NCI-H2081 treated with DMSO at 0.1 percent for 48 hours (cell line): ENCODE measurements around the gene SMYD3.

ENCODE experiments used
- DNase-seq: peaks from one replicate; lab custom pipeline; 2025; lab: John Stamatoyannopoulos, UW

Gene SMYD3

DNA sequence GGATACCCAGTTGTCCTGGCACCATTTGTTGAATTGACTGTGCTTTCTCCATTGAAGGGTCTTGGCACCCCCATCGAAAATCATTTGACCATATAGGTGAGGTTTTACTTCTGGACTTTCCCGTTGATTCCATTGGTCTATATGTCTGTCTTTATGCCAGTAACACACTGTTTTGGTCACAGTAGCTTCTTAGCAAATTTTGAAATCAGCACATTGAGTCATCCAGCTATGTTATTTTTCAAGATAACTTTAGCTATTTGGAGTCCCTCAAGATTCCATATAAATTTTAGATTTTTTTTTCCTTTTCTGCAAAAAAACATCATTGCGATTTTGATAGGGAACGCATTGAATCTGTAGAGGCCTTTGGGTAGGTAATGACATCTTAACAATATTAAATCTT, 235.6 kb downstream of the SMYD3 start:
- no peak for DNase-seq

DNA sequence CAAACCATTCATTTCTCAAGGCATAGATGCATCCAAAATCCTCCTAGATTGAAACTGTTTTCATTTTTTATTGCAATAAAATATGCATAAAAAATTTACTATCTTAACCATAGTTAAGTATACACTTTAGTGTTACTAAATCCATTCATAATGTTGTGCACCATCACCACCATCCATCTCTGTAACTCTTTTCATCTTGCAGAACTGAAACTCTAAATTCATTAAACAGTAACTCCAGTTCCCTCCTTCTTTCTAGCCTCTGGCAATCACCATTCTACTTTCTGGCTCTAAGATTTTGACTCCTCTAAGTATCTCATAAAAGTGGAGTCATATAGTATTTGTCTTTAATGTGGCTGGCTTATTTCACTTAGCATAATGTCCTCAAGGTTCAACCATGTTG, 236.8 kb downstream of the SMYD3 start:
- no peak for DNase-seq

DNA sequence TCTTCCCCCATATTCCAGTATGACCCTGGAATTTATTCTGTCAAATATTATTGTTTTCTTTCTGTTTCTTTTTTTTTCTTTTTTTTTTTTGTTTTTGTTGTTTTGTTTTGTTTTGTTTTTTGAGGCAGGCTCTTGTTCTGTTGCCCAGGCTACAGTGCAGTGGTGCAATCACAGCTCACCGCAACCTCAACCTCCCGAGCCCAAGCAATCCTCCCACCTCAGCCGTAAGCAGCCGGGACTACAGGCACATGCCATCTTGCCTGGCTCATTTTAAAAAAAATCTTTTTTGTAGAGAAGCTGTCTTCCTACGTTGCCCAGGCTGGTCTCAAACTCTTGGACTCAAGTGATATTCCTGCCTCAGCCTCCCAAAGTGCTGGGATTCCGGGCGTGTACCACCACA, 237.6 kb downstream of the SMYD3 start:
- DNase-seq, result no peak

DNA sequence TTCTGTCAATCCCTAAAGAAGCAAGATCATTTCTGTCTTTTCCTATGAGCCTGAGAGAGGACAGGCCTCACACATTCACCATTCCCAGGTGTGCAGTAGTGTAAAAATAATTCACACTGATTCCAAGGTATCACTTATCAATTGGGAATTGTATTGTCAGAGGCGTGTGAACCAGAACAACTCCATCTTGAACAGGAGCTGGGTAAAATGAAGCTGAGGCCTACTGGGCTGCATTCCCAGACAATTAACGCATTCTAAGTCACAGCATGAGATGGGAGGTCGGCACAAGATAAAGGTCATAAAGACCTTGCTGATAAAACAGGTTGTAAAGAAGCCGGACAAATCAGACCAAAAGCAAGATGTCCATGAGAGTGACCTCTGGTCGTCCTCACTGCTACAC, 239.2 kb downstream of the SMYD3 start:
- no peak for DNase-seq

DNA sequence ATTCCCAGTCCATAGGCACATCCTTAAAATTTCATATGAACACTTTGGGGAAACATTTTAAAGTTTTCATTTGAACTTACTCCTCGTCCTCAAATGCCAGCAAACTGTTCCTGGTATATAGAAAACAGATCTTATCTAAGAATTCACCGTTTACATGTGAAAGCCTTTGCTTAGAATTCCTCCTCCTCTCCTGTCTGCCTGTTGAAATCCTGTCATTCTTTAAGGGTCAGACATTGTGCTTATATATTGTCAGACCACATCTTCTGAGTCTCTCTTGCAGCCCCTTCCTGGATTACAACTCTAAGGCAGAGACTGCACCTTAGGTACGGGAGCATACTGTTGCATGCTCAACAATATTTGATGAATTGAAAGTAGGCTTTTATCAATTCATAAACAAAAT, 239.7 kb downstream of the SMYD3 start:
- no peak for DNase-seq

DNA sequence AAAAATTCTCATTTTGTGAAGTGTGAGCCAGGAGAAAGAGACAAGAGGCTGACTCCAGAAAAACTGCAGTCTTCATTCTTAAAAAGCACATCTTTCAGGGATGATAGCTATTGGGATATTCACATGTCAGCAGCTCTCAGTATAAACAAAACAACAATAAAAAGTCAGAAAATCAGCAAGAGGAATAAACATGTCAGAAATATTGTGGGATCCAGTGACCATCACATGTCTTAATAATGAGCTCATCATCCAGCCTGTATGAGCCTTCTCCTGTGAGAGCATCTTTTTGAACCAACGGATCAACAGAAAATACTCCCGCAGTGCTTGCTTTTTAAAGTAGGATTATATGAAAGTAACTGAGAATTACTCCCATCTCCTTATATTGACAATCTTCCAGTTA, 241.6 kb downstream of the SMYD3 start:
- DNase-seq, result no peak

DNA sequence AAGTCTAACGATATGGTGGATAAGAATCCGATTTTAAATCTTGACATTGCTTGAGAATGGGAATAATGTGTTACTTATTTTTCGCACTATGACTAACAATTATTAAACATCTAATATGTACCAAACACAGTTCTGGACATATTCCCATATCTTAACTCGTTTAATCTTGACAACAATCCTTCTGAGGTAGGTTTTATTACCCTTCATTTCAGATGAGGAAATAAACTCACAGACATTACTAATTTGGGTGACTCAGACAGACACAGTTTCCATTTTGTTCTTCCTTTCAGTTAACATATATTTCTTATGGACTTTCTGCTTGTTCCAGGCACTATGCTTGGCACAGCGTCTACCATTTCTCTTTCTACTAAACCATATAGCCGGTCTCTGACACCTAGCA, 244.8 kb downstream of the SMYD3 start:
- no peak for DNase-seq

DNA sequence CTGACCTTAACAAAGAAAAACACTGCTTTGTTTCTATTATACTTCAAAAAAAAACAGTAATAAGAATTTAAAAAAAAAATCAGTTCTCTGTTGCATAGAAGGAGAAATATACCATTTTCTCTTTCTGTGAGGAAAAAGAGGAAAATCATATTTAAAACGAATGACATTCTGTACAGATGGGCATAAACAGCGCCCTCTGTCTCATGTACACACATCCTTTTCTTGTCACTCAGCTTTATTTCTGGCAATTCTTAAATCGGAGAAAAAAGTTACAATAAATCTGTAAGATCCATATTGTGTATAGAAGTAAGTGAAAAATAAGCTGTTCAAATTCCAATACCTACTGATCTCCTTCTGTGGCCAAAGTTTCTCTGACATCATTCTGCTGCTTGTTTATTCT, 245.4 kb downstream of the SMYD3 start:
- DNase-seq, result no peak

DNA sequence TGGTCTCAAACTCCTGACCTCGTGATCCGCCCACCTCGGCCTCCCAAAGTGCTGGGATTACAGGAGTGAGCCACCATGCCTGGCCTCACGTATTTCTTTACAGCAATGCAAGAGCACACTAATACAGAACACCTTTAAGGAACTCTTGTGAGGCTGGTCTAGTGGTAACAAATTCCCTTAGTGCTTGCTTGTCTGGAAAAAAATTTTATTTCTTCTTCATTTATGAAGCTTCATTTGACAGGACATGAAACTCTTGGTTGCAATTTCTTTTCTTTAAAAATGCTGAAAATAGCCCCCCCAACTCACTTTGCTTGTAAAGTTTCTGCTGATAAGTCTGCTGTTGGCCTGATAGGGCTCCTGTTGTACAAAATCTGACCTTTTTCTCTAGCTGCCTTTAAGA, 248.8 kb downstream of the SMYD3 start:
- DNase-seq, result no peak

DNA sequence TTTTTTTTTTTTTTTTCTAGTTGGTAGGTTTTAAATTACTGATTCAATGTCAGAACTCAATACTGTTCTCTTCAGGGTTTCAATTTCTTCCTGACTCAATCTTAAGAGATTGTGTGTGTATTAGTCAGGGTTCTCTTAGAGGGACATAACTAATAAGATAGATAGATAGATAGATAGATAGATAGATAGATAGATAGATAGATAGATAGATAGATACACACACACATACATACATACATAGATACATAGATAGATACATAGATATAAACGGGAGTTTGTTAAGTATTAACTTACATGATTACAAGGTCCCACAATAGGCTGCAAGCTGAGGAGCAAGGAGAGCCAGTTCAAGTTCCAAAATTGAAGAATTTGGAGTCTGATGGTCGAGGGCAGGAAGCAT, 251.3 kb downstream of the SMYD3 start:
- DNase-seq, result no peak

DNA sequence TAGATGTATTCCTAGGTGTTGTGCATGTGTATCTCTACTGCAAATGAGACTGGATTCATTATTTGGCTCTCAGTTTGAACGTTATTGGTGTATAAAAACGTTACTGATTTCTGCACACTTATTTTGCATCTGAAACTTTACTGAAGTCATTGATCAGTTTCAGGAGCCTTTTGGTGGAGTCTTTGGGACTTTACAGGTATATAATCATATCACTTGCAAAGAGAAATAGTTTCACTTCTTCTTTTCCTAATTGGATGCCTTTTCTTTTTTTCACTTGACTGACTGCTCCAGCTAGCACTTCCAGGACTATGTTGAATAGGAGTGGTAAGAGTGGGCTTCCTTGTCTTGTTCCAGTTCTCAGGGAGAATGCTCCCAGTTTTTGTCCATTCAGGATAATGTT, 252.2 kb downstream of the SMYD3 start:
- DNase-seq, result no peak

DNA sequence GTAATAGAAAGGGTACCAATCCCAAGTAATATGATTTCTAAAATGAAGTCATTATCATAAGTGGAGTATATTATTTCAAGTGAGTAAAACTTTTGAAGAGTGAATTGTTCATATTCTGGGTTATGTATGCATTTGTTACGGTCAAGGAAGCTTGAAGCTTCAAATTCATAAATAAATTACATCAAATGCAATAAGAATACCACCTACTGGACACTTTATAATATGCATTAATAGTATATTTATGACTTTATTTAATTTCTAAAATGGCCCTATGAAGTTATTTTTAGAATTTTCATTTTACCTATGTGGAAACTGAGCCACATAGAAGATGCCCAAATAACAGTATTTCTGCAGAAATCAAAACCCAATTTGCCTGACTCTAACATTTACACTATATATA, 260.6 kb downstream of the SMYD3 start:
- DNase-seq, result no peak

DNA sequence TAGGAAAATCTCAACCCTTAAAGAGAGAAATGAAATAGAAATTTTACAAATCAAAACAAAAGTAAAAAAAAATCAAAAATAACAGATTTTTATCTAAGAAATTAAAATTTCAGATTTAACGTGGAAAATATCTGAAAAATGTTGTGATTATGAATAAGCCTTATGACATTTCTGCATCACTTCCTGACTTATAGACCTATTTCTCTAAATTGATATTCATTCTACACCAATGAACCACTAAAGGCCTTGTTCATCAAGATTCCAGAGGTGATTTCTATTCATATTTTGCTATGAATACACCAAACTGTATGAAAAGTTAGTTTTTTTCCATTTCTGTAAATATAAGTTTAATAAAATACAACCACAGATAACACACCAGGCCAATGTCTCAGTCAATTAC, 261.5 kb downstream of the SMYD3 start:
- DNase-seq, result no peak

DNA sequence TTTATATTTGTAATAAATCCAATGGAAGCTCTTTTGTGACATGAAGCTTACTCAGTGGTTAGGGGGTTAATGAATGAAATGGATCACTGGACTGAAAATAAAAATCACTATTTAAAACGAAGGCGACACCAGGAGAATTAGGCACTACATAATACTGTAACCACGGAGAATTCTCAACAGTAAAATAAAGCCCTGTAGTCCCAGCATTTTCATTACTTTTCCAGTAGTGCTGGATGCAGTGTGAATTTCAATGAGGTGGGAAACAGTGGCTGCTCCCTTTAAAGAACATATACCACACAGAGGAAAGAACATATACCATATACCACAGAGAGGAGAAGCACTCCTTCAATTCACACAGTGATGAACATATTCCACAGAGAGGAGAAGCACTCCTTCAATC, 275.0 kb downstream of the SMYD3 start:
- no peak for DNase-seq

DNA sequence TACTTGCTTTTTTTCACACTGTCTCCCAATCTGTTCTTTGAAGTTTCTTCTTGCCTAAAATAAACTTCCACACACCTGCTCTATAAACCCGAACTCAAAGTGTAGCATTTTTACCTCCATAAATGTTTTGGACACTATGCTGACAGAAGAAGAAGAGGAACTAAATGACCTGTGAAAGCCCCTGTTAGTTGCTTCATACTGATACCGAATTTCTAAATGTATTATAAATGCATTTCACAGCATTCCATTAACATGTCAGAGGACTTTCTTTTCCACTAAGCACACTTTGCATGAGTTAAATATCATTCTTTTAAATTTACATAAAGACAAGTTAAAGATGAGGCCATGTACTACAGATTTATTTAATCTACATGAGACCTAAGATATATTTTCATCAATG, 281.0 kb downstream of the SMYD3 start:
- DNase-seq, result no peak

DNA sequence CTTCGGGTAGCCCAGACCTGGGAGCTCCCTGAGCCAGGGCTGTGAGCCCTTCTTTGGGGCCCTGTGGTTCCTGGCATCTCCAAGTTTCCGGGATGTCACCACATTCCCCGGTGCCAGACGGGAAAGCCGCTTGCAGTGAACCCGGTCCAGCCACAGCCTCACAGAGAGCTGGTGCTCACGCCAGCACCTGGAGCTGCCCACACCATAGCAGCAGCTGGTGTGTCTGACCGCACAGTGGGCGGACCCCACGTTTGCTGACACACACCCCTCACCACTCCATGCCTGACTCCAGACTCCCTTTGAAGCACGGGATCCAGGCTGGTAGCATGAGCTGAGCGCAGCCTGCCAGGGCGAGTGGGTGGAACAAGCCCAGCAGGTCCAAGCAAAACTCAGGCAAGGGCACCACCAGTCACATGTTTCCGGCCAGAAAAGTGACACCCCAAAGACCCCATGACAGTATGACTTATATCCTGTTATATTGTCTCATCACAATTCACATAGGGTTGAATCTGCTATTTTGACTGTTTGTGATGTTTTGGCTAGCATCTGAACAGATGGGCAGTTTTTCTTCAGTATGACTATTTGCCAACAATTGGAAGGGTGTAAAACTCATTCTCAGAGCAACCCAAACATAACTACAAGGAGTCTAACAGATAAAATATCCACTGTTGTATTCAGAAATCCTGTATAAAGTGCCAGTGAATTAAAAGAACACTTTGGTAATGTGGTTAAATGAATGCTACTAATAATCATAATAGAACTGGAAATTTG, 285.4 kb downstream of the SMYD3 start:
- no peak for DNase-seq

DNA sequence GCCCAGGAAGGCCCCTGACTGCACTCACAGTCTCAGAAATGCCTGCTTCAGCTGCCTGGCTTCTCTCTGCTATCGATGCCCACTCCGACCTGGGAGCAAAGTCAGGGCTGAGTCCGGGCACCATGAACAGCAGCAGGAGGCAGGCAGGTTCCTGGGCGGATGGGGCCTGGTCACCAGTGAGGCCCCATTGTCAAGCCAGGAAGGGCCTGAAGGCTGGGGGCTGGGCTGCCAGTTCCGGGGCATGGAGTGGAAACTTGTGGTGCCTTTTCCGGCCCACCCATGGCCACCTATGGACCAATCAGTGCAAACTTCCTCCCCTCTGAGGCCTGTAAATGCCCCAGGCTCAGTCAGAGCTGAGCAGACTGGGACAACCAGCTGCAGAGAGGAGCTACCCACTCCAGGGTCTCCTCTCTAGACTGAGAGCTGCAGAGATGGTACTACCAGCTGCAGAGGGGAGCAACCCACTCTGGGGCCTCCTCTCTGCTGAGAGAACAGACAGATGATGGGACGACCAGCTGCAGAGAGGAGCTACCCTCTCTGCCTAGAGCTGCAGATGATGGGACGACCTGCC, 286.5 kb downstream of the SMYD3 start:
- no peak for DNase-seq

DNA sequence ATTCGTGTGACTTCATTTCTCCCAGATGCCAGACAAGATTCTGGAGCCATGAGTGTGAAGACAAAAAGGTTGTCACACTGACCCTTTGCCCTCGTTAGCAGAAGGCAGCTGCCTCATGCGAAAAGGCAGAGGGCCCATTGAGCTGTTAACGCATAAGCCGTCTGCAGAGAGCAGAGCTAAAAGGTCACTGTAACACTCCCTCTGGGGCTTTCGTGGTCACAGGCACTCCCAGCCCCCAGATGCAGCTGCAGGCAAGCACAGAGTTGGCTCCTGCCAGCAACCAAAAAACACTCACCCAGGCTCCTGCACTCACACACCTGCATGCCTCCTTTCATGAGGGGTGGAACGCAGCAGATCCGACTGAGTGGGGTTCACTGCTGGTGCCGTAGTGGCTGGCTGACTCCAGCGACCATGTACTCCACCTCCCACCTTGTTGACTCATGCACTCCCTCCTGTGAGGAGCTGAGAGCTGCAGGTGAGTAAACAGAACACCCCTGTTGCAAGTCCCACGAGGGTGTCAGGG, 287.5 kb downstream of the SMYD3 start:
- peak; percentile 67 for DNase-seq

DNA sequence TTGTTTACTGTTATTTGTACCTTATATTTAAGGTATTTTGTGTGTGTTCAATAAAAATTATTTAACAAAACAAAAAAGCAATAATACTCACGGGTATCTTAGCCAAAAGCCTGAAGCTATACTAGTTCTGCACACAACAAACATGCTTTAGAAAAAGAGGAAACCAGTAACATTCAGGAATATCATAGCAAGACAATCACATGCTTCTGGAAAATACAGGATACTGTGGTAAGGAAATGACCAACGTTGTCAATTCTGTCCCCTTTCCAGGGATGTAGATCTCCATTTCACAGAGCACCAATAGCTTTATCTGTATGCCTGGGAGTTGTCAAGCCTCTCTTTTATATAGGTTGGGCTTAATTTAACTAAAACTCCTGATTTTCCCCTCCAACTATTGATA, 288.4 kb downstream of the SMYD3 start:
- DNase-seq, result no peak

DNA sequence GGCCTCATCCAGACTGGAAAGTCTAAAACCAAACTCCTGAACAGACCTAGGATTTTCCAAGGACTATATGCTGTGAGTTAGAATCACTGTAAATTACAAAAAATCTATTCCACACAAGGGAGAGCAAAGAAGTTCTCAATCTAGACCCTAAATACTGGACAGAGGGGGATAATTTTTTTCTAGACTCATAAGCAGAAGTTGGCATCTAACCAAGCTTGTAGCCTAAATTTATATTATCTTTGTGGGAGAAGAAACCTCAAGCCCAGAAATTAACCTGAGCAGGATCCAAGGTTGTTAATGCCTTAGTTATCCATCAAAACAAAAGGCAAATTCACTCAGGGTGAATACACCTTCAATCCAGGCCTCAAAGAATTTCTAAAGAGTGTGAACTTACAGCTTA, 290.2 kb downstream of the SMYD3 start:
- no peak for DNase-seq

DNA sequence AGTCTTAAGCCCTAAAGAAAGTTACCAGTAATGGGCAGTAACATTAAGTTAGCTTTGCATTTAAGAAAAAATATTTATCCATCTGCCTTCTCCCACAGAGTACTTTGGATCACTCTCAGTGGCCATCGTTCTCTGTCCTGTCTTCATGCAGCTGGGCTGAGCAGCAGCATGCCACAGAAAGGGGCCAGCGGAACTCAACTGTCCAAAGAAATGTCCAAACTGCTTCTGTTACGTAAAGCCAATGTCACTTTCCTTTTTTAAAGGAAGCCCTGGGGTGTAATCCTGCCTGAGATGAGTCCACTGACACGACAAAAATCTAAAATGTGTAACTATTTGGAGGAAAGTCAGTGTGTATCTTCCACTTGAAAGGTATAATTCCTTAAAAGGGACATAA, 291.6 kb downstream of the SMYD3 start:
- DNase-seq, result no peak

DNA sequence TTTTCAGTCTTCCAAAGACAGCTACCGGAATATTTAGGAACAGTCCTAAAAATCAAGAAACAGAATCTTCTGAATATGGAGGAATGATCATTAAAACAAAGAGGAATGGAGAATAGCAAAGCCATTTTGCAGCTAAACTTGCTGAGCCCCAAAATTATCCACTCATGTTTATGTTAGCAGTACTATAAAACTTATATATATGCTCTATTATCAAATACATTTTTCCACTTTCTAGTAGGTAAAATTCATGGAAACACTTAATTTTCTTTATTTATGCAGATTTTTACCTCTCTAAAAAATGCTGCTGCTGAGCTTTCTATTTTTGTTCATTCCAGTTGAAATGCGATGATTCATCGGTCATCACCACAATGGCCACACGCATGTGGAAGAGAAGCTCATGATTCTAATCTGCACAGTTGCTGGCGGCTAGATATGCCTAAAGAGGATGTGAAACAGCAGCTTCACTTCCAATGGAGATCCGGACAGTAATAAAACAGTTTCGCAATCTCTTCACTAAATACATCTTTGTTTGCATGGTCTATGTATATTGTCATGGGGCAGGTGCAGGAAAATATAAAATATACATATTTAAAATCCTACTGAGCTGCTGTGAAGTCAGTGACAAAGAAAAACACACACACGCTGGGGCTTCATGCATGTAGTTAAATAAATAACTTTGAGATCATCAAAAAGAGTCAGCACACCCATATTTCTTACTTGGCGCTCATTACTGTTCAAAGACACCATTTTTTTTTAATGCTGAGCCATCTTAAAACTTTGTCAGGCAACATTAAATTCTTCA, 292.2 kb downstream of the SMYD3 start:
- peak; percentile 39 for DNase-seq

DNA sequence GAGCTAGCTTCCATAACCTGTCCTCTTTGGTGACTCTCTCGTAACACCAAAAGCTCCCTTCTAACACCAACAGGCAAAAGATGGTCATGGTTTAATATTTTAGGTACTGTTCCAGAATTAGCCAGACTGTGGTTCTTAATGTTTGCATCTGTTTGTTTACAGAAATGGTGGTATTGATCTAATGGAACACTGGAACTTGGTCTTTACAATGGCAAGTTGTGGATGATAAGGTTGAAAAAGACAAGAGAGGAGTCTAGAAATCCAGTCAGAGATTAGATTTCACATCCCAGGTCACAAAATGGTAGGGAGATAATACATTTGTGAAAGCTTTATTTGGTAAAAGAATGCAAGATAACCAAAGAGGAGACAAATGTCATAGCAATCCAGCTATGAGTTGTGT, 293.1 kb downstream of the SMYD3 start:
- DNase-seq, result no peak
